ENCODE data around the gene KCNAB1. TPM values are rescaled to one million over a fixed set of nuclear protein-coding genes. Genes with fewer than 3 reads are reported as not detected.

The KCNAB1 gene
- total RNA-seq, 2 donors from 2014 or later = 0.07 to 0.74 TPM

- H3K4me1 ChIP-seq = no peaks in the 10 kb centered on the region
- H3K27ac ChIP-seq = no peak overlapping the region
- H3K9ac ChIP-seq (ENCODE audit: low read depth in 2 of 2, low read length in 2 of 2) = no peak overlapping the region
- intact Hi-C loops (cut with DNase I) = no loop called here
- no peaks in the 10 kb centered on the region for H3K9me3 ChIP-seq
- TF ChIP-seq CTCF (IDR thresholded peaks at IDR 0.05) = no peak
- H3K36me3 ChIP-seq = no peaks in the 10 kb centered on the region
- no peak overlapping the region for H3K4me3 ChIP-seq
- no peaks in the 10 kb centered on the region for H3K27me3 ChIP-seq
- no peak for DNase-seq
Measured at GRCh38 chr3:156582532-156583183, 462.3 kb downstream of the KCNAB1 start.

DNA sequence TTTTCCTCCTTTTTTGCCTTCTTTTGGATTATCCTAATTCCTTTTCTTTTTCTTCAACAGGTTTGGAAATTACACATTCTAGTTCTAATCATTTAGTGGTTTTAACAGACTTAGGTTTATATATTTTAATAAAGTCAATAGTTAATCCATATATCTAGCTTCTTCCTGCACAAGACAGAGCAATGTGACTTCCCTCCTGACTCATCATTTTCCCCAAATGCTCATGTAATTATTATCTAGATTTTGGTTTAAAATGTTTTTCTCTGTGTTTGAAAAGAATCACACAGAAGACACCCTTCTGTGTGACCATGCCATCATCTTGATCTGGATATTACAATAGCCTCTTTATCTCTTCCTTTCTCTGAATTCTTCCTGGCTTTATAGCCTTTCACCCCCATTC is 463.1 kb downstream of the KCNAB1 start:
- no peak for TF ChIP-seq CTCF (IDR thresholded peaks at IDR 0.05)
- Histone ChIP-seq H3K9me3 (no peaks in the 10 kb centered on the region), H3K27me3 (no peaks in the 10 kb centered on the region), H3K4me3 (no peak overlapping the region), H3K4me1 (no peaks in the 10 kb centered on the region), H3K27ac (no peak overlapping the region), H3K9ac (ENCODE audit: low read depth in 2 of 2, low read length in 2 of 2) (no peak overlapping the region), H3K36me3 (no peaks in the 10 kb centered on the region)
- DNase-seq = no peak
- intact Hi-C loops (cut with DNase I) = no loop called here

DNA sequence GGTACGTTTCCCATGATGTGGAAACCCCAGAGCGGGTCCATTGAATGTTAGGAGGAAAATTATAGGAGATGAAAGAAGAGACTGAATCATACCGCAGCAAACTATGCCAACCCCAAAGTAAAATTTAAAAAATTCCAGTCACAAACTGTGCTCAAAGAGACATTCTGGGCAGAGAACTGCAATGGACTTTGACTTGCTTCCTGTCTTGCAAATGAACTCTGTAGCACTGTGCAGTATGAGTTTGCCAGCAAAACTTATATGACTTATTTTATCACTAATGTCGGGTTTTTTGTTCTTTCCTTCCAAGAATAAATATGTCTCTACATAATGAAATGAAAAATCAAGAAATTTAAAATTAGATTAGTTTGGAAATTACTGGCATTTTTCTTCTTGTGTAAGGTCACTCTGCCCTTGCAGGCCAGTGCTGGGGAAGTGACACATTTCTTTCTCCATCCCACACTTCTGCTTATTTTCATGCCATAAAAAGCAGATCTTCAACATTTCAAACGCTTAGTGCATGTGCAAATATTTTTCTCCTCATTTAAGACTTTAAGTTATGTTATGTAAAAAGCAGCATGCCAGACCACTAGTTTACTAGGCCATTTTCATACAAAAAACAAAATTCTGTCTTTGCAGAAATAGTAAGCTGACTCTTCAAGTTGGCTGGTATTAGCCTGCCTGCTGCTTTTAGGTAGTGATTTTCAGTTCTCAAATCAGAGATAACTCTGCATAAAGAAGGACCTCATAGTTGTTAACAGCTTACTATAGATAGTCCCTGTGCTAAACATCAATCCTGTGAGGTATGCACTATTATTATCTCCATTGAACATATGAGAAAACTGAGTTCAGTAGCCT is 466.8 kb downstream of the KCNAB1 start:
- no peaks in the 10 kb centered on the region for H3K36me3 ChIP-seq
- H3K9ac ChIP-seq (ENCODE audit: low read depth in 2 of 2, low read length in 2 of 2) = no peak overlapping the region
- H3K27me3 ChIP-seq = no peaks in the 10 kb centered on the region
- no peaks in the 10 kb centered on the region for H3K4me1 ChIP-seq
- no peaks in the 10 kb centered on the region for H3K9me3 ChIP-seq
- DNase-seq = no peak
- intact Hi-C loops (cut with DNase I) = no loop called here
- H3K27ac ChIP-seq = no peak overlapping the region
- TF ChIP-seq CTCF (IDR thresholded peaks at IDR 0.05) = no peak
- H3K4me3 ChIP-seq = no peak overlapping the region

- DNase-seq = no peak
- Histone ChIP-seq H3K9me3 (no peaks in the 10 kb centered on the region), H3K27me3 (no peaks in the 10 kb centered on the region), H3K36me3 (no peaks in the 10 kb centered on the region), H3K27ac (no peak overlapping the region), H3K4me1 (no peaks in the 10 kb centered on the region), H3K4me3 (no peak overlapping the region), H3K9ac (ENCODE audit: low read depth in 2 of 2, low read length in 2 of 2) (no peak overlapping the region)
- intact Hi-C loops (cut with DNase I) = no loop called here
- TF ChIP-seq CTCF (IDR thresholded peaks at IDR 0.05) = no peak
Measured at GRCh38 chr3:156587760-156588069, 467.3 kb downstream of the KCNAB1 start.

Other genes with a start within 250 kb of the KCNAB1 start
- gene GMPS, start 249.9 kb upstream of the KCNAB1 start, total RNA-seq = 10 to 100 TPM; 40.9 to 62.9 TPM

Measured in colonic mucosa (tissue), 4 donors.